ENCODE measurements around the gene BET1. TPM values are rescaled to one million over a fixed set of nuclear protein-coding genes. Genes with fewer than 3 reads are reported as not detected.

Gene BET1
- total RNA-seq, 1 donor from 2014 or later, result 35.4 TPM

DNA sequence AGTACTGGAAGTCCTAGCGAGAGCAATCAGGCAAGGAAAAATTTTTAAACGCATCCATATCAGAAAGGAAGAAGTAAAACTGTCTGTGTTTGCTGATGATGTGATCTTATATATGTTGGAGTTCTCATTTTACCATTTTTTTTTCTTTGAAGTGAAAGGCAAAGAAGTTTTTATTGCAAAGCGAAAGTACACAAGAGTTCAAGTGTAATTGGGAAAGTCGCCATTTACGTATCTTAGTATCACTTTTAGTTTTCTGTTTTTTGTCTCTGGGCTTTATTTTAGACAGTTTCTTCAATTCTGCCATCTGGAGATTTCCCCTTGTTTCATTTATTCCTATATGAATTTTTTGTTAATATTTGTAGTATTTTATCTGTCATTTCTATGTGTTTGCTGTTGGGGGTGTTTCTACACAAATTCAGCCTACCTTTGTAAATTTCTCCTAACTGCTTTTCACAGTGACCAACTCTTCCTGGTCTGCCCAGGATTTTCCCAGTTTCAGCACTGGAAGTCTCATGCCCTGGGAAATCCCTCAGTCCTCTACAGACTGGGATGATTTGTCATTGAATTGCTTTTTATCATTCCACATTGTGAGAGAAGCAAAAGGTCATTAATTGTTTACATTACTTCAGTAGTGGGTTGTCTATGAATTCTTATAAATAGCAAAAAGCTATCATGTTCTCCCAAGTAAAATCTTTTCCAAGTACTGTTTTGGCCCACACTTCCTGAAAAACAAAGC is 23.2 kb downstream of the BET1 start:
- no peaks in the 10 kb centered on the region for H3K36me3 ChIP-seq (ENCODE audit: control insufficient read depth, insufficient read depth, low read length)
- no peak overlapping the region for H3K4me3 ChIP-seq (ENCODE audit: low read depth, low read length)
- no peak for DNase-seq (ENCODE audit: low read depth)
- no peaks in the 10 kb centered on the region for H3K27me3 ChIP-seq (ENCODE audit: control insufficient read depth, insufficient read depth, low read length)
- TF ChIP-seq, protein P1, sequence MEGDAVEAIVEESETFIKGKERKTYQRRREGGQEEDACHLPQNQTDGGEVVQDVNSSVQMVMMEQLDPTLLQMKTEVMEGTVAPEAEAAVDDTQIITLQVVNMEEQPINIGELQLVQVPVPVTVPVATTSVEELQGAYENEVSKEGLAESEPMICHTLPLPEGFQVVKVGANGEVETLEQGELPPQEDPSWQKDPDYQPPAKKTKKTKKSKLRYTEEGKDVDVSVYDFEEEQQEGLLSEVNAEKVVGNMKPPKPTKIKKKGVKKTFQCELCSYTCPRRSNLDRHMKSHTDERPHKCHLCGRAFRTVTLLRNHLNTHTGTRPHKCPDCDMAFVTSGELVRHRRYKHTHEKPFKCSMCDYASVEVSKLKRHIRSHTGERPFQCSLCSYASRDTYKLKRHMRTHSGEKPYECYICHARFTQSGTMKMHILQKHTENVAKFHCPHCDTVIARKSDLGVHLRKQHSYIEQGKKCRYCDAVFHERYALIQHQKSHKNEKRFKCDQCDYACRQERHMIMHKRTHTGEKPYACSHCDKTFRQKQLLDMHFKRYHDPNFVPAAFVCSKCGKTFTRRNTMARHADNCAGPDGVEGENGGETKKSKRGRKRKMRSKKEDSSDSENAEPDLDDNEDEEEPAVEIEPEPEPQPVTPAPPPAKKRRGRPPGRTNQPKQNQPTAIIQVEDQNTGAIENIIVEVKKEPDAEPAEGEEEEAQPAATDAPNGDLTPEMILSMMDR (IDR thresholded peaks at IDR 0.05; ENCODE audit: insufficient read depth, low read length, poor library complexity, severe bottlenecking), result no peak

GRCh38 chr7:93977211-93977950 is 26.8 kb downstream of the BET1 start:
- TF ChIP-seq, protein P1 (IDR thresholded peaks at IDR 0.05; ENCODE audit: insufficient read depth, low read length, poor library complexity, severe bottlenecking), result no peak
- H3K4me3 ChIP-seq (ENCODE audit: low read depth, low read length), result no peak overlapping the region
- no peaks in the 10 kb centered on the region for H3K36me3 ChIP-seq (ENCODE audit: control insufficient read depth, insufficient read depth, low read length)
- H3K27me3 ChIP-seq (ENCODE audit: control insufficient read depth, insufficient read depth, low read length), result no peaks in the 10 kb centered on the region
- no peak for DNase-seq (ENCODE audit: low read depth)

DNA sequence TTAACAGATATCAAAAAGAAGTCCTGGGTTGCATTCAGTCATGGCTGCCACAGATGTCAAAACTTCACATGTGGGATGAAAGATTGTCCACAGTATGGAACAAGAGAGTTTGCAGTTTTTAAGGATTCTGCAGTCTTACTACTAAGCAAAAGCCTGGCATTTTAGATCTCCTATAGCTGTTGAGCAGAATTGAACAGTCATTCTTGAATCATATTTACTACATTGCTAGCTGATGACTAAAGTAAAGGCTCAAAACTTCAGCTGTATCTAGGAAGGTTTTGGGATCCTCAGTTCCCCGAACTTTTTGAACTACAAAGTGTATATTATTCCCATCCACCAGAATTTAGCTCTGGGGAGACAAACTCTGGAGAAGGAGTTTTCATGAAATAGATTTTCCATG is 31.0 kb downstream of the BET1 start:
- Histone ChIP-seq H3K4me3 (ENCODE audit: low read depth, low read length) (no peak overlapping the region), H3K36me3 (ENCODE audit: control insufficient read depth, insufficient read depth, low read length) (no peaks in the 10 kb centered on the region), H3K27me3 (ENCODE audit: control insufficient read depth, insufficient read depth, low read length) (no peaks in the 10 kb centered on the region)
- no peak for DNase-seq (ENCODE audit: low read depth)
- TF ChIP-seq, protein P1 (IDR thresholded peaks at IDR 0.05; ENCODE audit: insufficient read depth, low read length, poor library complexity, severe bottlenecking), result no peak

DNA sequence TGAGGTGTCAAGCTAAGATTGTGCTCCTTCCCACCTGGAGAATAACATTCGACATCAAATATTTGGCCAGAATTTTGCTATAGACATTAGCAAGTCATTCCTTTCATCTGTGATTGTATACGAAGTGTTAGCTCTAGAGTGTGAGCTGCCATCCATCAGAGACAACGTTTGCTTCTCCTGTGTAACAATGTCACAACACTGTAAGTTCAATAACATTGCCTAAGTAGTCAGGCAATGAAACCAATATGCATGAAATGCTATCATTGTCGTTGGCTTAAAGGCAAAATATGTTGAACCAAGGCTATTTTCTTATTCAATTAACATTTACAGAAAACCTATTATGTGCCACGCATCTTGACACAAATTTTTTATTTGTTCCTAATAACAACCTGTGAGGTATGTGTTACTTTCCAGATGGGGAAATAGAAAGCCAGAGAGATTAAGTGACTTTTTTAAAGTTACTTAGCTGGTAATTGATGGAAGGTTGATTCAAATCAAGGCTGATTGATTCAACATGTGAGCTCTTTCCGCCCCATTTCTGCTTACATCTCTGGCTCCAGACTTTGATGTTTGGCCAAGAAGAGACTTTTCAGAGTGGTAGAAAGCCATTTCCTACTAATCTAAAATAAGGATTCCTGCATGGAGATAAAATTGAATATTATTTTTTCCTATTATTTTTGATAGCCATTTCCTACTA is 32.0 kb downstream of the BET1 start:
- no peaks in the 10 kb centered on the region for H3K27me3 ChIP-seq (ENCODE audit: control insufficient read depth, insufficient read depth, low read length)

GRCh38 chr7:93968911-93969620 is 35.1 kb downstream of the BET1 start:
- H3K4me3 ChIP-seq (ENCODE audit: low read depth, low read length), result no peak overlapping the region
- TF ChIP-seq, protein P1 (IDR thresholded peaks at IDR 0.05; ENCODE audit: insufficient read depth, low read length, poor library complexity, severe bottlenecking), result no peak
- no peaks in the 10 kb centered on the region for H3K36me3 ChIP-seq (ENCODE audit: control insufficient read depth, insufficient read depth, low read length)
- no peaks in the 10 kb centered on the region for H3K27me3 ChIP-seq (ENCODE audit: control insufficient read depth, insufficient read depth, low read length)
- no peak for DNase-seq (ENCODE audit: low read depth)

More for the DNA sequence above, 32.0 kb downstream of the BET1 start:
- Histone ChIP-seq H3K4me3 (ENCODE audit: low read depth, low read length) (no peak overlapping the region), H3K36me3 (ENCODE audit: control insufficient read depth, insufficient read depth, low read length) (no peaks in the 10 kb centered on the region)
- no peak for DNase-seq (ENCODE audit: low read depth)
- TF ChIP-seq, protein P1 (IDR thresholded peaks at IDR 0.05; ENCODE audit: insufficient read depth, low read length, poor library complexity, severe bottlenecking), result no peak

Data from kidney epithelial cell (primary cell).